GM19240 (cell line): ENCODE data around the gene JADE3.

Experiments
- DNase-seq: peaks from one replicate; pipeline ENCODE4 v3.0.0; 2011; ENCODE audit warnings: low spot score; ENCODE audit not compliant: insufficient read length

The JADE3 gene

GRCh38 chrX:47026198-47026597 lies 114.0 kb downstream of the JADE3 start:
- DNase-seq: no peak

GRCh38 chrX:47030339-47030738 lies 118.1 kb downstream of the JADE3 start:
- no peak for DNase-seq

- no peak for DNase-seq
Measured at GRCh38 chrX:47047989-47048388, 135.8 kb downstream of the JADE3 start.

- DNase-seq: no peak
Measured at GRCh38 chrX:47059142-47059874, 147.1 kb downstream of the JADE3 start.

- DNase-seq: no peak
Measured at GRCh38 chrX:47060708-47061107, 148.5 kb downstream of the JADE3 start.

- DNase-seq: no peak
Measured at GRCh38 chrX:47061238-47061919, 149.2 kb downstream of the JADE3 start.

GRCh38 chrX:47063179-47063578 lies 151.0 kb downstream of the JADE3 start:
- no peak for DNase-seq

GRCh38 chrX:47068214-47068613 lies 156.0 kb downstream of the JADE3 start:
- no peak for DNase-seq

- no peak for DNase-seq
Measured at GRCh38 chrX:47068720-47069119, 156.5 kb downstream of the JADE3 start.

- no peak for DNase-seq
Measured at GRCh38 chrX:47078129-47079043, 166.2 kb downstream of the JADE3 start, which contains the start of gene RGN. Gene RGN, plus strand, starts transcription at chrX:47078443. Its CDS starts 2,702 bp downstream, at chrX:47081145.

- no peak for DNase-seq
Measured at GRCh38 chrX:47080215-47080914, 168.1 kb downstream of the JADE3 start.

GRCh38 chrX:47080915-47081236 lies 168.7 kb downstream of the JADE3 start:
- DNase-seq: no peak

GRCh38 chrX:47091149-47091775 lies 179.0 kb downstream of the JADE3 start:
- no peak for DNase-seq

GRCh38 chrX:47093248-47093647 lies 181.0 kb downstream of the JADE3 start:
- DNase-seq: no peak

GRCh38 chrX:47093860-47094259 lies 181.6 kb downstream of the JADE3 start:
- DNase-seq: no peak

- no peak for DNase-seq
Measured at GRCh38 chrX:47097018-47097417, 184.8 kb downstream of the JADE3 start.

GRCh38 chrX:47098338-47099094 lies 186.3 kb downstream of the JADE3 start:
- DNase-seq: no peak

- no peak for DNase-seq
Measured at GRCh38 chrX:47101206-47101605, 189.0 kb downstream of the JADE3 start.
